NCI-H82 treated with DMSO at 0.1 percent for 48 hours (cell line): Measurements from ENCODE around the gene GIN1.
A peak's percentile ranks its signal among the peaks of the same experiment; 100 is the strongest.
"Not testable (repeated sequence)": the region's sequence is repeated elsewhere in the genome, so short reads cannot be mapped to it uniquely, and the experiment has no call there.

ENCODE experiments used
- DNase-seq: peaks from one replicate; lab custom pipeline; 2025; ENCODE audit not compliant: unreplicated experiment; lab: John Stamatoyannopoulos, UW

The GIN1 gene

GRCh38 chr5:103119765-103120606, at the start of gene GIN1, which contains the start of gene PPIP5K2:
GIN1 (minus strand) TSS chr5:103120138; CDS start chr5:103108707, 11,431 bp downstream.
PPIP5K2 (plus strand) TSS chr5:103120301; CDS start chr5:103129590, 9,289 bp downstream.
- peak; percentile 91 for DNase-seq

- no peak for DNase-seq
These were observed 46.8 kb upstream of the GIN1 start for GRCh38 chr5:103166706-103167105.

- DNase-seq: no peak
These were observed 31.2 kb upstream of the GIN1 start for GRCh38 chr5:103151156-103151555.

- DNase-seq: no peak
These were observed 28.3 kb upstream of the GIN1 start for GRCh38 chr5:103148213-103148612.

GRCh38 chr5:103145196-103145595, 25.3 kb upstream of the GIN1 start:
- DNase-seq: no peak

GRCh38 chr5:103142132-103142531, 22.2 kb upstream of the GIN1 start:
- DNase-seq: not testable (repeated sequence)

GRCh38 chr5:103139264-103139865, 19.4 kb upstream of the GIN1 start:
- DNase-seq: peak; percentile 27

GRCh38 chr5:103138202-103138690, 18.3 kb upstream of the GIN1 start:
- DNase-seq: no peak

- no peak for DNase-seq
These were observed 15.5 kb upstream of the GIN1 start for GRCh38 chr5:103135461-103135860.

GRCh38 chr5:103133231-103133630, 13.3 kb upstream of the GIN1 start:
- no peak for DNase-seq

- no peak for DNase-seq
These were observed 12.7 kb upstream of the GIN1 start for GRCh38 chr5:103132684-103133083.

- DNase-seq: no peak
These were observed 8.3 kb upstream of the GIN1 start for GRCh38 chr5:103128202-103128601.

- DNase-seq: no peak
These were observed 7.4 kb upstream of the GIN1 start for GRCh38 chr5:103127292-103127817.

- DNase-seq: no peak
These were observed 6.6 kb upstream of the GIN1 start for GRCh38 chr5:103126557-103126956.

GRCh38 chr5:103122242-103122641, 2.3 kb upstream of the GIN1 start:
- no peak for DNase-seq

- no peak for DNase-seq
These were observed 766 bp upstream of the GIN1 start for GRCh38 chr5:103120607-103121200.

- DNase-seq: no peak
These were observed 721 bp downstream of the GIN1 start for GRCh38 chr5:103119070-103119764.

- no peak for DNase-seq
These were observed 2.4 kb downstream of the GIN1 start for GRCh38 chr5:103117471-103117991.

- DNase-seq: no peak
These were observed 5.5 kb downstream of the GIN1 start for GRCh38 chr5:103114440-103114839.

- no peak for DNase-seq
These were observed 7.0 kb downstream of the GIN1 start for GRCh38 chr5:103112910-103113309.

- DNase-seq: no peak
These were observed 8.5 kb downstream of the GIN1 start for GRCh38 chr5:103111468-103111867.
